B cell (primary cell): ENCODE measurements around the gene SNX20.

Experiments
- CTCF ChIP-seq: fragments of 200-600 bp; IDR thresholded peaks from one replicate; pipeline ENCODE4 v1.8.0; 2022; ENCODE audit warnings: antibody characterized with exemption, mild to moderate bottlenecking
- EZH2 ChIP-seq: IDR thresholded peaks from 2 replicates; pipeline ENCODE4 v1.6.1; 2012; ENCODE audit warnings: borderline replicate concordance, low read depth, mild to moderate bottlenecking, moderate library complexity, low read length; ENCODE audit not compliant: insufficient read depth, poor library complexity, severe bottlenecking

- no peak for TF ChIP-seq EZH2
- TF ChIP-seq CTCF = no peak
Measured at GRCh38 chr16:50696575-50697420, 15.7 kb upstream of the SNX20 start.
